Spleen (tissue), 7 donors: ENCODE measurements around the gene FSTL3.

ENCODE experiments used
- CTCF ChIP-seq, 11 experiments: fragments of 200-600 bp in 7 of 11; fragments of 450-650 bp in 4 of 11; sonication (generic) in 4 of 11; IDR thresholded peaks in 8 of 11; conservative IDR thresholded peaks in 3 of 11; 1 replicate in 7 of 11; 2 replicates in 4 of 11; pipeline versions ENCODE4 v1.4.0 to v1.8.0; 2016 to 2021; ENCODE audit warnings: antibody characterized with exemption in 11 of 11, inconsistent platforms in 4 of 11, mild to moderate bottlenecking in 1 of 11
- POLR2A ChIP-seq, 3 donors: fragments of 450-650 bp; IDR thresholded peaks; one replicate each; pipeline ENCODE4 v1.5.1; 2017; ENCODE audit warnings: antibody characterized with exemption in 3 of 3, mild to moderate bottlenecking in 1 of 3
- POLR2AphosphoS5 ChIP-seq, 3 donors: sonication (generic); formaldehyde crosslinking; IDR thresholded peaks; one replicate each; pipeline ENCODE4 v1.5.1; 2017; ENCODE audit warnings: antibody characterized with exemption in 3 of 3
- donor health status: DM: no; HTN: no; CAD: no; lungs with moderate emphysema.
- donor health status: DM: no; HTN: no; CAD: no.
- donor health status: DM: no; HTN: no; CAD: no.

- TF ChIP-seq POLR2AphosphoS5 (IDR thresholded peaks at IDR 0.05) (peak in 2 of 3 donors; percentile 14 to 62), CTCF (IDR thresholded peaks at IDR 0.05 in 8 of 11, conservative IDR thresholded peaks at IDR 0.05 in 3 of 11) (no peak), POLR2A (IDR thresholded peaks at IDR 0.05) (no peak)
Observed at GRCh38 chr19:646779-647565, 29.2 kb upstream of the FSTL3 start.
